Gastroesophageal sphincter (tissue), 4 donors: ENCODE data around the gene S1PR1. TPM values are rescaled to one million over a fixed set of nuclear protein-coding genes. Genes with fewer than 3 reads are reported as not detected.

ENCODE experiments used
- ATAC-seq: fragments of 150-250 bp; one replicate; pipeline ENCODE4 v1.9.1; 2016; ENCODE audit warnings: mild to moderate bottlenecking, moderate library complexity
- H3K27ac ChIP-seq, 4 donors: fragments of 200-600 bp; sonication (generic) in 3 of 4; 1 replicate in 3 of 4; 2 replicates in 1 of 4; pipeline ENCODE4 v1.5.1; 2016 to 2019
- H3K27me3 ChIP-seq: fragments of 200-600 bp; sonication (generic); one replicate; pipeline ENCODE4 v1.5.1; 2019
- H3K36me3 ChIP-seq, 2 donors: fragments of 200-600 bp; sonication (generic); one replicate each; pipeline ENCODE4 v1.5.1; 2019; ENCODE audit warnings: control low read depth in 1 of 2
- H3K4me1 ChIP-seq, 3 donors: fragments of 200-600 bp; sonication (generic); 1 replicate in 2 of 3; 2 replicates in 1 of 3; pipeline ENCODE4 v1.5.1; 2016 to 2019; ENCODE audit warnings: control low read depth in 2 of 3
- H3K4me3 ChIP-seq, 2 donors: fragments of 200-600 bp; sonication (generic); one replicate each; pipeline ENCODE4 v1.5.1; 2019; ENCODE audit warnings: mild to moderate bottlenecking in 1 of 2, moderate library complexity in 1 of 2
- H3K9me3 ChIP-seq, 3 donors: fragments of 200-600 bp; sonication (generic); one replicate each; pipeline ENCODE4 v1.5.1; 2017 to 2019; ENCODE audit warnings: control low read depth in 2 of 3
- EP300 ChIP-seq: sonication (generic); formaldehyde crosslinking; IDR thresholded peaks from one replicate; pipeline ENCODE4 v1.6.1; 2017; ENCODE audit warnings: antibody characterized with exemption, mild to moderate bottlenecking
- POLR2A ChIP-seq, 2 donors: fragments of 450-650 bp; IDR thresholded peaks; one replicate each; pipeline ENCODE4 v1.6.1; 2017; ENCODE audit warnings: antibody characterized with exemption in 2 of 2, mild to moderate bottlenecking in 2 of 2, moderate library complexity in 1 of 2
- POLR2AphosphoS5 ChIP-seq: sonication (generic); formaldehyde crosslinking; IDR thresholded peaks from one replicate; pipeline ENCODE4 v1.6.1; 2017; ENCODE audit warnings: antibody characterized with exemption
- WGBS, 2 donors: methylation state at CpG; one replicate each; pipeline ENCODE4 v1.1.5; 2018; ENCODE audit warnings: low coverage in 1 of 2; 5-methylcytosine and 5-hydroxymethylcytosine counted together
- total RNA-seq, 4 donors: library from RNA; depleted of rRNA; stranded (reverse); fragments of >200 nt; gene quantifications; one replicate each; pipeline ENCODE4 v1.1.0, GENCODE V29; 2016
- TF ChIP-seq, protein P1 (sequence below), 4 experiments: fragments of 200-600 bp in 2 of 4; fragments of 450-650 bp in 2 of 4; sonication (generic) in 1 of 4; IDR thresholded peaks; one replicate each; pipeline ENCODE4 v1.5.1; 2017 to 2019; ENCODE audit warnings: antibody characterized with exemption in 4 of 4, mild to moderate bottlenecking in 2 of 4, moderate library complexity in 2 of 4

Gene S1PR1
- total RNA-seq, 4 donors from 2014 or later: 13.9 to 73.6 (median 47.8) TPM

DNA sequence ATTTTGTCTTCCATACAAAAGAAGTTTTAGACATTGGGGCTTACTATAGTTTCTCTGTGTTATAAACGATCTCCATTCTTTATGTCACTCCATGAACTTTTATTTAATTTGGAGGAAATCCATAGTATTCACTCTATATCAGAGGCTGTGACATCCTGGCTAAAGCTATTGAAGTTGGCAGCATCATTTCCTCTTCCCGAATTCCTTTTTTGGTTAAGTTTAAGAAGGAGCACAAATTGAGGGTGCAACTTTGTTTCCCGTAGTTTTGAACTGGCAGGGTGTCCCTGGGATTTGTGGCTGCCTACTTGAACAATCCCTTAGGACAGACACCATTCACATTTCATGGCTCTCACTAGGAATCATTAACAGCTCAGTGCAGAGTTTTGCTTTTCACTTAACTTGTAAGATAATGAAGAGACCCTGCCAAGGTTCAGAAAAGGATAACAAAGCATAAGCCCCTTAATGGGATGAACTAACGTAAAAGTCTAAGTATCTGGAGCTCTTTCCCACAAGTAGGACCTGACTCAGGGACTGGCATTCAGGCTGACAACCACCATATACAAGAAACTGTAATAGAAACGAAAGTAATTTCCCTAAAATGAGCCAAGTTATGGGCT is 13.9 kb downstream of the S1PR1 start:
- no peak for ATAC-seq
- TF ChIP-seq POLR2A (IDR thresholded peaks at IDR 0.05): no peak
- no peak for TF ChIP-seq POLR2AphosphoS5
- TF ChIP-seq, protein P1, sequence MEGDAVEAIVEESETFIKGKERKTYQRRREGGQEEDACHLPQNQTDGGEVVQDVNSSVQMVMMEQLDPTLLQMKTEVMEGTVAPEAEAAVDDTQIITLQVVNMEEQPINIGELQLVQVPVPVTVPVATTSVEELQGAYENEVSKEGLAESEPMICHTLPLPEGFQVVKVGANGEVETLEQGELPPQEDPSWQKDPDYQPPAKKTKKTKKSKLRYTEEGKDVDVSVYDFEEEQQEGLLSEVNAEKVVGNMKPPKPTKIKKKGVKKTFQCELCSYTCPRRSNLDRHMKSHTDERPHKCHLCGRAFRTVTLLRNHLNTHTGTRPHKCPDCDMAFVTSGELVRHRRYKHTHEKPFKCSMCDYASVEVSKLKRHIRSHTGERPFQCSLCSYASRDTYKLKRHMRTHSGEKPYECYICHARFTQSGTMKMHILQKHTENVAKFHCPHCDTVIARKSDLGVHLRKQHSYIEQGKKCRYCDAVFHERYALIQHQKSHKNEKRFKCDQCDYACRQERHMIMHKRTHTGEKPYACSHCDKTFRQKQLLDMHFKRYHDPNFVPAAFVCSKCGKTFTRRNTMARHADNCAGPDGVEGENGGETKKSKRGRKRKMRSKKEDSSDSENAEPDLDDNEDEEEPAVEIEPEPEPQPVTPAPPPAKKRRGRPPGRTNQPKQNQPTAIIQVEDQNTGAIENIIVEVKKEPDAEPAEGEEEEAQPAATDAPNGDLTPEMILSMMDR (IDR thresholded peaks at IDR 0.05): no peak
- no peak for TF ChIP-seq EP300
- no peaks in the 10 kb centered on the region for H3K9me3 ChIP-seq
- no peaks in the 10 kb centered on the region for H3K4me1 ChIP-seq
- 24 to 43% methylated on average over 3 to 5 of the region's 5 CpGs for WGBS, 2 donors
- H3K4me3 ChIP-seq: no peak overlapping the region
- H3K27ac ChIP-seq: no peak overlapping the region
- no peaks in the 10 kb centered on the region for H3K27me3 ChIP-seq
- H3K36me3 ChIP-seq: no peaks in the 10 kb centered on the region

DNA sequence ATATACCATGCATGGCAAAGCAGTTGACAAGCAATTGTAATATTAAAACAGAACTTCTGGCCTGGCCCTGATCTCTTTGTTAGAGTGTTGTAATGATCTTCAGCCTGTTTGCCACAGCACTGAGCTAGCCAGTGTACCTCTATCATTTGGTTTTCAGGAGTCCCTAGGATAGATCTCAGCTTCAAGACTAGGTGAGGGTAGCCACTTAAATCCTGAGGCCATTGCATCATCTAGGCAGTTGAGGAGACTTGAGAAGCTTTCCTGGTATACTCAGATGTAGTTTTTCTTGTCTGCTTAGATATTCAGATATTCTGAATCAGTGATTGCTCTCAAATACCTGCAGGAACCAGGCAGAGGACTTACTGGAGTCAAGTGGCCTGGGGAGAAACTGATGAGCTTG is 14.7 kb downstream of the S1PR1 start:
- no peaks in the 10 kb centered on the region for H3K27me3 ChIP-seq
- H3K9me3 ChIP-seq: no peaks in the 10 kb centered on the region
- no peak for TF ChIP-seq POLR2A (IDR thresholded peaks at IDR 0.05)
- no peak for TF ChIP-seq POLR2AphosphoS5
- TF ChIP-seq EP300: no peak
- H3K4me3 ChIP-seq: no peak overlapping the region
- no peaks in the 10 kb centered on the region for H3K4me1 ChIP-seq
- H3K36me3 ChIP-seq: no peaks in the 10 kb centered on the region
- no peak for ATAC-seq
- H3K27ac ChIP-seq: no peak overlapping the region

DNA sequence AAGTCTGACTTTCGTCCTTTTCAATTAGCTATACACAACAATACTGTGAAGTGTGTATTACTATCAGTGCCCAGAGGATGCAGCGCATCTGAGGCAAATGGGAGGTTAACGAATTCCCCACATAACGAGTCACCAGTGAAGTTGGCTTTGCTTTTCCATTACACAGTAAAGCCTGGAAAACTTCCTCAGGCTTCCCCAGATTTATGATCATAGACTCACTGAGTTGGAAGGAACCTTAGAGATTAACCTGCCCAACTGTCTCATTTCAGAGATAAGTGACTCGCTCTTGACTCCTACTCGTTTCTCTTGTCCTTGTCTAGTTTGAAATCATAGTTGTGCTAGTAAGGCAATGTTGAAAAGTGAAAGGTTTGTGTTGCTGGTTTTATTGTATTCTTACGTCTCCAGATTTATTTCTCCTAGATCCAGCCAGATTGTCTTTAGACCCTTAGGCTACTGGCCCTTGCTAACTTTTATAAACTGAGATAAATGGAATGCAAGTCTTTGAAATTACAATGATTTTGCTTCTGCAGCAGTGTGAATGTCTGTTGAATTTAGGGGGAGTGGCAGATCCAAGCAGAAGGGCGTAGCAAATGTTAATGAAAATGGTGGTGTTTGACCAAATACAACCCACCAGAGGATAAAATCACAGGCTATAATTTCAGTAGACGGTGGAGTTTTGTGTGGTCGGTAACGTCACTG is 17.3 kb downstream of the S1PR1 start:
- Histone ChIP-seq H3K4me1 (no peaks in the 10 kb centered on the region), H3K36me3 (no peaks in the 10 kb centered on the region), H3K27me3 (no peaks in the 10 kb centered on the region), H3K4me3 (no peak overlapping the region), H3K27ac (no peak overlapping the region), H3K9me3 (no peaks in the 10 kb centered on the region)
- WGBS, 2 donors: 60 to 80% methylated on average over 10 to 11 of the region's 11 CpGs
- ATAC-seq: no peak
- TF ChIP-seq EP300 (no peak), POLR2AphosphoS5 (no peak), POLR2A (IDR thresholded peaks at IDR 0.05) (no peak)
- TF ChIP-seq, protein P1 (IDR thresholded peaks at IDR 0.05): no peak

DNA sequence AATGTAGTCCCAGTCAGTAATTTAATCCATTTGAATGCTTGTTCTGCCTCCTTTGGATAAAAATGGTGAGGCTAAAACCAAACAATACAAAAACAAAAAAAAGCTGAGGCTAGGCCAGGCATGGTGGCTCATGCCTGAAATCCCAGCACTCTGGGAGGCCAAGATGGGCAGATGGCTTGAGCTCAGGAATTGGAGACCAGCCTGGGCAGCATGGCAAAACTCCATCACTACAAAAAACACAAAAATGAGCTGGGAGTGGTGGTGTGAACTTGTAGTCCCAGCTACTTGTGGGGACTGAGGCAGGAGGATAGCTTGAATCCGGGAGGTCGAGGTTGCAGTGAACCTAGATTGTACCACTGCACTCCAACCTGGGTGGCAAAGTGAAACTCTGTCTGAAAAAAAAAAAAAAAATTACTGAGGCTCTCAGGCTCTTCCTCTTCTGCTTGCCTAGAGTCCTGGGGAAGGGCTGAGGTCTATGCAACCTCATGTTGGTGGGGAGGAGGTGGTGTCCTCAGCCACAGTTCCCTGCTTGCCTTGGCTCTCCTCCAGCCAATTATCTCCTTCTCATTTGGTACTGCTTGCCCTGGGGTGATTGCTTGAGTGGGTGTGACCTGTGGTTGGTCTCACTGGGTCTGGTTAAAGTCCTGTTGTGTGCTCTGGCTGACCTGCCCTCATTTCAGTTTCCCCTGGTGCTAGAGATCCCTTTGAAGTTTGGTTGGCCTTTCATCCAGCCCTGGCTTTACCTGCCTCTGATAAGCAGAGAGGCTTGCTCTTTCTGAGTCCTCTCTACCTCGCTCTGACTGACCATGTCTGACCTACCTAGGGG is 20.9 kb downstream of the S1PR1 start:
- Histone ChIP-seq H3K27me3 (no peaks in the 10 kb centered on the region), H3K4me3 (no peak overlapping the region), H3K27ac (no peak overlapping the region), H3K9me3 (no peaks in the 10 kb centered on the region), H3K36me3 (no peaks in the 10 kb centered on the region), H3K4me1 (peaks cover 0 to 6% (median 0%) of the 10 kb centered on the region in 3 donors)
- TF ChIP-seq, protein P1 (IDR thresholded peaks at IDR 0.05): no peak
- 72 to 100% methylated on average over 2 to 3 of the region's 3 CpGs for WGBS, 2 donors
- ATAC-seq: peak; percentile 30

DNA sequence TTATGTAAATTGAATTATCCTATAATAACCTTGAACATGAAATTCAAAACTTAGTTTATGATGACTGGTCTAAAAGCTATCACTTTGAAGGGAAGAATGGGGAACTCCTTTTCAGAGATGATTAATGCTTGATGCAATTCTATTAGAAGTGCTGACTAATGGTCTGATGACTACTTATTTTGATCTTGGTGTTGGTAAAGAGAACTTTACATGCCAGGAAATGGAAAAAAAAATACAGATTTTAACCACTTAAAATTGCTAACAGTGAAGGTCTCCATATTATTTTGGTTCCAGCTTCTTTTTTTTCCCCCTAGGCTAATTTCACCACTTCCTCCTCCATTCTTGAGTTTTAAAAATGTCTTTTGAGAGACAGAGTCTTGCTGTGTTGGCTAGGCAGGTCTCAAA is 22.9 kb downstream of the S1PR1 start:
- Histone ChIP-seq H3K9me3 (no peaks in the 10 kb centered on the region), H3K36me3 (no peaks in the 10 kb centered on the region), H3K4me1 (peaks cover 0 to 8% (median 0%) of the 10 kb centered on the region in 3 donors), H3K27me3 (no peaks in the 10 kb centered on the region), H3K4me3 (no peak overlapping the region), H3K27ac (no peak overlapping the region)
- TF ChIP-seq, protein P1 (IDR thresholded peaks at IDR 0.05): no peak
- TF ChIP-seq POLR2A (IDR thresholded peaks at IDR 0.05): no peak
- TF ChIP-seq EP300: no peak
- TF ChIP-seq POLR2AphosphoS5: peak; percentile 32
- ATAC-seq: peak; percentile 60
